Neuron (in vitro differentiated cells): ENCODE data around the gene PGLYRP1.
A peak's percentile ranks its signal among the peaks of the same experiment; 100 is the strongest.

Source experiments
- H2AFZ ChIP-seq: one replicate; pipeline ENCODE4 v1.6.1; 2013; ENCODE audit warnings: low read depth, mild to moderate bottlenecking, inconsistent platforms, low read length, moderate library complexity
- H3K27me3 ChIP-seq: one replicate; pipeline ENCODE4 v1.6.1; 2013; ENCODE audit warnings: low read length; ENCODE audit not compliant: insufficient read depth
- H3K36me3 ChIP-seq: one replicate; pipeline ENCODE4 v1.6.1; 2013; ENCODE audit warnings: low read length; ENCODE audit not compliant: insufficient read depth
- H3K4me1 ChIP-seq: one replicate; pipeline ENCODE4 v1.6.1; 2013; ENCODE audit warnings: low read length; ENCODE audit not compliant: insufficient read depth
- H3K4me3 ChIP-seq: 2 replicates; pipeline ENCODE4 v1.5.1; 2013; ENCODE audit warnings: mild to moderate bottlenecking, low read length, moderate library complexity
- H3K9me3 ChIP-seq: one replicate; pipeline ENCODE4 v1.6.1; 2013; ENCODE audit warnings: low read length

PGLYRP1 gene

DNA sequence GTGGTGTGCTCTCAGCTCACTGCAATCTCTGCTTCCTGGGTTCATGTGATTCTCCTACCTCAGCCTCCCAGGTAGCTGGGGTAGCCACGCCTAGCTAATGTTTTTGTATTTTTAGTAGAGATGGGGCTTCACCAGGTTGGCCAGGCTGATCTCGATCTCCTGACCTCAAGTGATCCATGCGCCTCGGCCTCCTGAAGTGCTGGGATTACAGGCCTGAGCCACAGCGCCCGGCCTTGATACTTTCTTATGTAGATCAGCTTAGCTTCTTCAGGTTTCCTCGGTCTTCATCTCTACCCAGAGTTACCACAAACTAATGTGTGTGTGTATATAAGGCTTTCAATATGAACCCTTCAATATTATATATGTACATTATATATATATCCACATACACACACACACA, 37.5 kb downstream of the PGLYRP1 start:
- Histone ChIP-seq H3K36me3 (no peaks in the 10 kb centered on the region), H2AFZ (no peak overlapping the region), H3K27me3 (no peaks in the 10 kb centered on the region), H3K4me3 (no peak overlapping the region), H3K4me1 (peaks cover 7% of the 10 kb centered on the region), H3K9me3 (no peaks in the 10 kb centered on the region)

DNA sequence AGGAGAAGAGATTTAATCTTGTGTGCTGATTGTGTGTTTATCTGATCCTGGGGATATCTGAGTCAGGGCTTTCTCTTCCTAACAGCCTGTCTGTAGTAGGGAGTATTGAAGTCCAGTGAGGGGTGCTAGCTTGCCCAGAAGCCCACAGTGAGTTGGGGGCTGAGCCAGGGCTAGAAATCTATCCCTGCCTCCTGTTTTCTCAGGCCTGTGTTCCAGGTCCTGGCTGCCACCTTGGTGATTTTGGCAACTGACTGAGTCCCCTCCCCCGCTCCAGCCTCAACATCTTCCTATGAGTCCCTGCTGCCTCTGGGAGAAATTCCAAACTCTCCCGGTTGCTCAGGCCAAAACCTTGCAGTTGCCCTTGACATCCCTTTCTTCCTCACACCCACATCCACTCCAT, 41.5 kb downstream of the PGLYRP1 start:
- H3K27me3 ChIP-seq: no peaks in the 10 kb centered on the region
- H3K4me3 ChIP-seq: no peak overlapping the region
- H3K4me1 ChIP-seq: peaks cover 21% of the 10 kb centered on the region
- H2AFZ ChIP-seq: no peak overlapping the region
- H3K9me3 ChIP-seq: no peaks in the 10 kb centered on the region
- no peaks in the 10 kb centered on the region for H3K36me3 ChIP-seq

DNA sequence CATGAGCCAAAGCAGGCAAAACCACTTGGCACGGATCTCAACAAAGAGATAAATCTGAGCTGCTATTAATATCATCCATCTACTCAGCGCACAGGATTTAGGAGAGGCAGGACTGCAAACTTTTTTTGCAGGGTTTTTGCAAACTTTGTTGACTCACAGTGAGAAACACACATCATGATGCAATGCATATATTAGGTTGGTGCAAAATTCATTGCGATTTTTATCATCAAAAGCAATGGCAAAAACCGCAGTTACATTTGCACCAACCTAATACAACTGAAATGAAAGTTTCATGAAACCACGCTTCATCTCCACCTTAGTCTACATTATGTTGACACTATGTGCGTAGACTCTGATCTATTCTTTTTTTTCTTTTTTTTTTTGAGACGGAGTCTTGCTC, 44.7 kb downstream of the PGLYRP1 start:
- no peaks in the 10 kb centered on the region for H3K36me3 ChIP-seq
- no peaks in the 10 kb centered on the region for H3K9me3 ChIP-seq
- H3K4me3 ChIP-seq: no peak overlapping the region
- H3K4me1 ChIP-seq: peaks cover 44% of the 10 kb centered on the region
- H2AFZ ChIP-seq: no peak overlapping the region
- H3K27me3 ChIP-seq: no peaks in the 10 kb centered on the region

DNA sequence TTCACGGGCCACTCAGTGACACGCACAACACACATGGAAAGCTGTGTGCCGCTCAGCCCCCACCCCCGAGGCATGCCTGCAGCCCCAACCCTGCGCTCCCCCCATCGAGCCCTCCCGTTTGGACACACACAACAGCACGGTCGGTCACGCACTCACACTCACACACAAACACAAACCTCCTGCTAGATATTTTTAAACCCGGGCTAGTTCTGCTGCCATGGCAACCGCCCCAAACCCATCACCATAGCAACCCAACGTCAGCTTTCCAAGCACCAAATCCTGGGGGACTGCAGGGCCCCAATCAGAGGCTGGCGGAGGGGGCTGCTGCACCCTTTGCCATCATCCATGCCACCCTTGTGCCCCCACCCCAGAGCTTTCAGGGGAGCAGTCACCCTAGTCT, 46.7 kb downstream of the PGLYRP1 start:
- H2AFZ ChIP-seq: no peak overlapping the region
- H3K9me3 ChIP-seq: no peaks in the 10 kb centered on the region
- H3K4me1 ChIP-seq: peaks cover 51% of the 10 kb centered on the region
- H3K27me3 ChIP-seq: no peaks in the 10 kb centered on the region
- H3K36me3 ChIP-seq: no peaks in the 10 kb centered on the region
- no peak overlapping the region for H3K4me3 ChIP-seq

DNA sequence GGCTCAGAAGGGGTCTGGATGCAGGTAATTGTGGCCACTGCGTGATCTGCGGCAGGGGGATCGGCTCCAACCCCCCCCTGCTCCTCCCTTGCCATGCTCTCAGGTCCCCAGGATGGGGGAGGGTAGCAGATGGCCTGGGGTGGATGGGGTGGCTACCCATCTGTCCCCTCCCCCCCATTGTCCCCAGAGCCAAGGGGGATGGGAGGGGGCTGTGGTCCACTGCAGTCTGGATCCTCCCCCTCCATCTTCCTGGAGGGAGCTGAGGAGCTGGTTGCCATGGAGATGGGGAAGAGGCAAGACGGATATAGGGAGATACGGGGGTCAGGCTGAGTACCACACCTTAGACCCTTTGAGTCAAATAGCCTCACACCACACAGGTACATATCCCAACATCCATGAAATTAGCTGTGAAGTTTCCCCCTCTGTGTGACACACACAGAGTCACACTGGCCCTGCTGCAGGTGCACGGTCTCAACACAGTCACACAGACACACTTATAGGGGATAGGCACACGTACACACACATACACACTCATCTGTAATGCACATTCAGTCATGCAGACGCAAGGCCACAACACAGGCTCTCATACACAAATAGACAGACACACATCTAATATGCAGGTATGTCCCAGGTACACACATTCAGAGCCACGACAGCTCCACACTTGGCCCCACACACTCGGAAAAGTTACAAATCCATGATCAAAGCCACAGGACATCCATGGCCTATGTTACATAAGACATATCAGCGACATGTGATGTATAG, 47.4 kb downstream of the PGLYRP1 start:
- Histone ChIP-seq H2AFZ (no peak overlapping the region), H3K36me3 (peaks cover 6% of the 10 kb centered on the region), H3K27me3 (no peaks in the 10 kb centered on the region), H3K4me3 (no peak overlapping the region), H3K9me3 (no peaks in the 10 kb centered on the region), H3K4me1 (peaks cover 49% of the 10 kb centered on the region)

DNA sequence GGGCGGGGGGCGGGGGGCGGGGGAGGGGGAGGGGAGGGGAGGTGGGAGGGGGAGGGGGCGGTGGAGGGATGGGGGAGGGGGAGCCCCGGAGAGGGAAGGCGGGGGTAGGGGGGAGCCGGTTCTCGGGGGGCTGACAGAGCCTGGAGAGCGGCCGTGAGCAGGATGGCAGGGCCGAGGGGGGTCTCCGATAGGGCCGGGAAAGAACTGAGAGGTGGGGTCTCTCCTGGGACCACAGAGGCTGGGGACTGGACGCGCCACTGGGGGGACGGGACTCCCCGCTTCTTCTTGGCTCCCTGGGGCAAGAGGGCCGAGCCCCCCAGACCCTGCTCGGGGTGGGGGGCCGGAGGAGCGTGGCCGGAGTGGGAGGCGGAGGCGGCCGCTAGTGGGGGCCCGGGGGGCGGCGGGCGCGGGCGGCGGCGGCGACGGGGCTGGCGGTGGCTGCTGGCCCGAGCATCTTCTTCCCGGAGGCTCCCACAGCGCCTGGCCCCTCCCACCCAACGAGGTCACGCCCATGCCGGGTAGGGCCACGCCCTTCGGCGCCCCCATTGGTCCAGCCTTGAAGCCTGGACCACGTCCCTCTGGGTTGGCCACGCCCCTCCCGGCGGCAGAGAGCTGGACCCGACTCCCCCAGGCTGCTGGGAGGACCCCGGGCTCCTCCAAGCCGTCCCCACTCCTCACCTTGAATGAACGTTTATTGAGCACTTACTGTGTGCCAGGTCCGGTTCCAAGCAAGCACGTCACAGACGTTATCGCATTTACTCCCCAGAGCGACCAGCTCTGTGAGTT, 49.1 kb downstream of the PGLYRP1 start, which contains the start of gene NOVA2:
Gene NOVA2 (minus strand): TSS at position 313 of the 786 bp plus-strand sequence. CDS start 514 bp downstream, outside the sequence.
- Histone ChIP-seq H2AFZ (no peak within 1 kb of the TSS), H3K4me3 (peak within 1 kb of the TSS; percentile 70), H3K27me3 (no peaks in the 10 kb centered on the region), H3K9me3 (no peaks in the 10 kb centered on the region), H3K36me3 (peaks cover 22% of the 10 kb centered on the region), H3K4me1 (peaks cover 47% of the 10 kb centered on the region)

DNA sequence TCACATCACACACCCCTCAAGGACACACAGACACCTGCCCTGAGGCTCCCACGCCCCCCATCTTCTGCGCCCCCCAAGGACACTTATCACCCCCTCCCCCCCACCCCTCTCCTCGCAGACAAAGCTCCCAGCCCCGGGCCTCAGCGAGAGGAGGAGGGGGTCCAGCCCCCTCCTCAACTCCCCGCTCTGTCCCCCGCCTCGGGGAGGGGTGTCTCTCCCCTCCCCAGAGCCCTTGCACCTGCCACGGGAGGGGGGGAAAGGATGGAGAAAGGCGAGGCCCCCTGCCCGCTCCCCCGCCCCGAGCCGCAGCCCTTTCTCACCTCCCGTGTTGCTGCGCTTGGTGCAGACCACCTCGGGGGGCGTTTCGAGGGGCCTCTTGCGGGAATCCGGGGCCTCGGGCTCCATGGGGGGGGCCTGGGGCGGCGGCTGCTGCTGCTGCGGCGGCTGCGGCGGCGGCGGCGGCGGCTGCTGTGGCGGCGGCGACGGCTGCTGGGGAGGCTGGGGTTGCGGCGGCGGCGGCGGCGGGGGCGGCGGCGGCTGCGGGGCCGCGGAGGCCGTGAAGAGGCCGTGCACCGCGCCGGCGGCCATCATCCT, 49.8 kb downstream of the PGLYRP1 start:
- Histone ChIP-seq H3K4me1 (peaks cover 45% of the 10 kb centered on the region), H3K9me3 (no peaks in the 10 kb centered on the region), H3K4me3 (peak overlapping the region; percentile 52), H2AFZ (no peak overlapping the region), H3K36me3 (peaks cover 29% of the 10 kb centered on the region), H3K27me3 (no peaks in the 10 kb centered on the region)

DNA sequence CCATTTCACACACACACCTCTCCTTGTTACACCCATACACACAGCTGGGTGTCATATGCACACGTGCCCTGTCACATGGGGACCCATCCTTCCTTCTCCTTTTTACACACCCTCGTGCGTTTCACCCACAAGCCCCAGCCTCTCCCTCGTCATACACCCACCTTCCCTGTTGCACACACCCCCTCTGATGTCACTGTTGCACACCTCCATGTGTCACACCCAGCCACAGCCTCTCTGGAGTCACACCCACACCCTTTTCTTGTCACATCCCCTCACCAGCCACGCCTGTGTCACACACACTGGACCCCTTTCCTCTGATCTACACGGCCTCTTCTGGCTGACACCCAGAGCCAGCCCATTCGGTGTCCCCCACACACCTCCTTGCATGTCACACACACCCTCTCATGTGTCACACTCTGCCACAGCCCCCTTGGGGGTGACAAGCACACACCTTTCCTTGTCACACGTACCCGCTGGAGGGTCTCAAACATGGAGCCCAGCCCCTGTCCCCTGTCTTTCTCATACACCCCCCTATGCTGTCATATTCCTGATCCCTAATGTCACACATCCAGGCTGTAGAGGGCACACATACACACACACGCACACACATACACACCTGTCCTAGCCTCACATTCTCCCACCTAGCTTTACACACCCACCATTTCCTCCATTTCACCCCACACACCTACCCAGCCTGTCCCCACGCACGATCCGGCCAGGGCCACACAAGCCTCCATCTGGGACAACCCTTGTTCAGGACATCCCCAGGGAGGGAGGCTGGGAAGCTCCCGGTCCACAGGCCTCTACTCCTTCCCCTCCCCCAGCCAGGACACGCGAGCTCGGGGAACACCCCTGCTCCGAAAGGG, 50.5 kb downstream of the PGLYRP1 start:
- Histone ChIP-seq H3K36me3 (peaks cover 32% of the 10 kb centered on the region), H3K27me3 (no peaks in the 10 kb centered on the region), H2AFZ (no peak overlapping the region), H3K4me3 (peak overlapping the region; percentile 52), H3K4me1 (peaks cover 45% of the 10 kb centered on the region), H3K9me3 (no peaks in the 10 kb centered on the region)

DNA sequence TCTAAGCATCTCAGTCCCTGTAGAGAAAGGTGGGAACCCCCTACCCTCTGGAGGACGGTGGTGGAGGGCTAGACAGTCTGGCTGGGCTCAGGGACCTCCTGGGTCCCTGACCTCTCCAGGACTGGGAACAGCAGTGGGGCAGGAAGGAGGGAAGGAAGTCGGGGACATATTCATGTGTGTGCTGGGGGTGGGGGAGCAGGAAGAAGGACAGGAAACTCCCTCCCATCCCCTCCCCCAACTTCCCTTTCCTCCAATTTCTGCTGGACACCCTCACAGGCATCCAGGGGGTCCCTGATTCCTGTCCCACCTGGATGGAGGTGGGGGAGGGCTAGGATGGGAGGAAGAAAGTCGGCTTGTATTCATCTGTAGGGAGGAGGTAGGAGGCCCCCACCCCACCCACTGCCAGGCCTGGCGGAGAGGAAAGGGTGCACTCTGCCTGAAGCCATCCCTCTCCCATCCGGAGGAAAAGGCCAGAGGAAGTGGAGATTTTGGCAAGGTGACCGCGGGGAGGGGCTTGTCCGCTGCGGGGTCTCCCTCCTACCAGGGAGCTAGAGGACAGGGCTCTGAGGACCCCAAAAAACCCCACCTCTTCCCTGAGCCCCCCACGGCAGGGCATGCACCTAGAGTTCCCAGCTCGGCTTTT, 51.5 kb downstream of the PGLYRP1 start:
- H3K4me3 ChIP-seq: peak overlapping the region; percentile 52
- no peaks in the 10 kb centered on the region for H3K27me3 ChIP-seq
- H2AFZ ChIP-seq: no peak overlapping the region
- peaks cover 36% of the 10 kb centered on the region for H3K4me1 ChIP-seq
- peaks cover 32% of the 10 kb centered on the region for H3K36me3 ChIP-seq
- H3K9me3 ChIP-seq: no peaks in the 10 kb centered on the region

DNA sequence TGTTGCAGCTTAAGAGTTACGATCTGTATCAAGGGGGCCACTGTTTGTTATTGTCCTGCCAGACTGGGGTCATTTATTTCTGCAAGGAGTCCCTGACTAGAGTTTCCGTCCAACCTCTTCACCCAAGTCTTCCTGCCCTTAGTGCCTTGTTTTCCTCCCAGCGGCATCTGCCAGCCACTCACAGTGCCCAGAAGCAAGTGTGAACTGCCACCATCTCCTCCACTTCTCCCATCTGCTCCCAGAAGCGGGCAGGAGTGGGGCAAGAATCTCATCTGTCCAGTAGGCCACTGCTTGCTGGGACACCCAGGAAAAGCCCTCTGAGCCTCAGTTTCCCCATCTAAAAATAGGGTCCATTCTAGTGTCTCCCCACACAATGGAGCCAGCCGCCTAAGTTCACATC, 53.2 kb downstream of the PGLYRP1 start:
- Histone ChIP-seq H3K27me3 (no peaks in the 10 kb centered on the region), H3K4me1 (peaks cover 19% of the 10 kb centered on the region), H3K36me3 (peaks cover 40% of the 10 kb centered on the region), H3K9me3 (no peaks in the 10 kb centered on the region), H3K4me3 (no peak overlapping the region), H2AFZ (no peak overlapping the region)
